EH (cell line): ENCODE measurements around the gene UBAC1.
"Not testable (repeated sequence)": the region's sequence is repeated elsewhere in the genome, so short reads cannot be mapped to it uniquely, and the experiment has no call there.

Experiments
- DNase-seq: peaks from one replicate; pipeline ENCODE4 v3.0.0-alpha.2; 2015; ENCODE audit warnings: low read depth

Gene UBAC1

DNA sequence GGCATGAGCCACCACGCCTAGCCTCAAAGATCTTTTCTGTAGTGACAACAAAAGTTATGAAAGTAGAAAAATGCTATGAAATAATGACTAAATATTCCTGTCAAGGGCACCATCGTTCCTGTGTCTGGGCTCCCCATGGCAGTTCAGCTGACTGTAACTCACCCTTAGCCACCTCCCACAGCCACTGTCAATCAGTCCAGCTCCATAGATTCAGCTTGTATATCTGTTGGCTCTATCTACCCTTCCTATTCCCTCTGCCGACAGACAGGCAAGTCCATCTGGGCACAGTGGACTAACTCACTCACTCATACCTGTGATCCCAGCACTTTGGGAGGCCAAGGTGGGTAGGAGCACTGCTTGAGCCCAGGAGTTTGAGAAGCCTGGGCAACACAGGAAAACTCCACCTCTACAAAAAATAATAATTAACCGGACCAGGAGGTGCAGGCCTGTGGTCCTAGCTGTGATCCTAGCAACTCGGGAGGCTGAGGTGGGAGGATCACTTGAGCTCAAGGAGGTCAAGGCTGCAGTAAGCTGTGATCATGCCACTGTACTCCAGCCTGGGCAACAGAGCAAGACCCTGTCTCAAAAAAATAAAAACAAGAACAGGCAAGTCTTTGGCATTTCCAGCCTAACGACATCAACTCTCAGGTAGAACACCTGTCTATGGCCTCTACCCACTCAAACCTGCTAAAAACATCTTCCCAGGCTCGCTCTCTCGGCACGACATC lies 60.0 kb downstream of the UBAC1 start:
- DNase-seq = no peak

- DNase-seq = peak; percentile 74
Measured at GRCh38 chr9:135898634-135899407, 62.4 kb downstream of the UBAC1 start.

- no peak for DNase-seq
Measured at GRCh38 chr9:135896626-135897025, 64.5 kb downstream of the UBAC1 start.

DNA sequence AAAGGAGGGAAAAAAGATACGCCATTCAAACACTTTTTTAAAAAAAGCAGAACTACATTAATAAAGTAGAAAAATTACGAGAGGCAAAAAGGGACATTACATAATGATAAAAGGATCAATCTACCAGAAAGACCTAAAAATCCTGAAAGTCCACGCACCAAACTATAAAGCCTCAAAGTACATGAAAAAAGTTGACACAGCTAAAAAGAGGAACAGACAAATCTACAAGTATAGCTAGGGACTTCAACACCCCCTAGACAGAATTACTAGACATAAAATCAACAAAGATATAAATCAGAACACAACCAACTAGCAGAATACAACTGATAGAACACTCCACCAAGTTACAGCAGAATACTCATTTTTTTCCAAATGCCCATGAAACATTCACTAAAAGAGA lies 65.0 kb downstream of the UBAC1 start:
- DNase-seq = no peak

DNA sequence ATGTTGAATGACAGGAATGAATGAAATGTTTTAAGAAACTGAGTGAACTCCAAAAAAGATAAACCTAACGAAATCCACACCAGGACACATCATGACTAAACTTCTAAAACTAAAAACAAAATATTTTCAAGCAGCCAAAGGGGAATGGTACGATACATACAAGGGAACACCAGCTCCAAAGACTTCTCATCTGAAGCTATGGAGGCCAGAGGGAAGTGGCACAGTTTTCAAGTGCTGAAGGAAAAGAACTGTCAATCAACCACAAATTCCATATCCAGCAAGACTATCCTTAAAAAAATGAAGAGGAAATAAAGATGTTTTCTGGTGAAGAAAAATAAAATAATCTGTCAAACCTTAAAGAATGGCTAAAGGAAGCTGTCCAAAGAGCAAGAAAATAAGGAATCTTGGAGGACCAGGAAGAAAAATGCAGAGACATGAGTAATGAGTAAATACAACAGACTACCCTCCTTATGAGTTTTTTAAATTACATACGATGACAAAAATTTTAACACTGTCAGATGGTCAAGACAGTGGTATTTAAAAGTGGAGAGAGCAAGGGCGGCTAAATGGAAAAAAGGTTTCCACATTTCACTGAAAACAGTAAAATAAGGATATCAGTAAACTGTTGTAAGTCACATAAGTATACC lies 65.8 kb downstream of the UBAC1 start:
- no peak for DNase-seq

GRCh38 chr9:135893104-135893503 lies 68.1 kb downstream of the UBAC1 start:
- no peak for DNase-seq

DNA sequence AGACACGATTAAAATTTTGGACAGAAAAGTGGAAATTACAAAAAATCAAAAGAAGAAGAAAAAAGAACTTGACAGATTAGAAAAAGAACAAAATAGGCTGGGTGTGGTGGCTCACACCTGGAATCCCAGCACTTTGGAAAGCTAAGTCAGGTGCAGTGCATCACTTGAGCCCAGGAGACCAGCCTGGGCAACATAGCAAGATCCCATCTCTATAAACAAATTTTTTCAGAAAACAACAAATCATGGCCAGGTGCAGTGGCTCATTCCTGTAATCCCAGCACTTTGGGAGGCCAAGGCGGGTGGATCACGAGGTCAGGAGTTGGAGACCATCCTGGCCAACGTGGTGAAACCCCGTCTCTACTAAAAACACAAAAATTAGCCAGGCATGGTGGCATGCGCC lies 68.8 kb downstream of the UBAC1 start:
- DNase-seq = not testable (repeated sequence)

GRCh38 chr9:135891027-135891631 lies 70.0 kb downstream of the UBAC1 start:
- no peak for DNase-seq

- no peak for DNase-seq
Measured at GRCh38 chr9:135890190-135891026, 70.8 kb downstream of the UBAC1 start.

DNA sequence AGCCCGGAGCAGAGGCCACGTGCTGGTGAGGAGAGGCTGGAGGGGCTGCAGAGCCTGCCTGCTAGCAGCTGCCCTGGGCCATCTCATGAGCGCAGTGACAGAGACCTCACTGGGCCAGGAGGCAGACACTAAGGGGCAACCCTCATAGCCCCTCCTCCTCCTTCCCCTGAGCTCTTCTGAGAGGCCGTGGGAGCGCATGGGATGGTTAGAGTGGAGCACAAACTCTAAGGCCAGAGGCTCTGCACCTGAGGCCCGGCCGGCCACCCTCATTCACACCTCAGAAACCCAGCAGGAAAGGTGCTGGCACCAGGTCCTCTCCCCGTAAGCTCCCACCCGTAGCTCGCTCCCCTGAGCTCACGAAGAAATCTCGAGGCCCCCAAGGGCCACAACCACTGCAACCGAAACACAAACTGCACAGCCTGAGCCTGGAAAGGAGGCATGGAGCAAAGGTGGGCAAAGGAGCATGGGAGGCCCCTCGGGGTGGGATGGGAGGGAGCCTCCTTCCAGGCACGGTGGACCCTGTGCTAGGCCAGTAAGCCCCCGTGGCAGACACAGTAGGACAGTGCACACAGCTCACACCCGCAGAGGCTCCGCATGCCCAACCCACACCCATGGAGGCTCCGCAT lies 71.5 kb downstream of the UBAC1 start:
- no peak for DNase-seq

- no peak for DNase-seq
Measured at GRCh38 chr9:135888766-135889394, 72.3 kb downstream of the UBAC1 start.

DNA sequence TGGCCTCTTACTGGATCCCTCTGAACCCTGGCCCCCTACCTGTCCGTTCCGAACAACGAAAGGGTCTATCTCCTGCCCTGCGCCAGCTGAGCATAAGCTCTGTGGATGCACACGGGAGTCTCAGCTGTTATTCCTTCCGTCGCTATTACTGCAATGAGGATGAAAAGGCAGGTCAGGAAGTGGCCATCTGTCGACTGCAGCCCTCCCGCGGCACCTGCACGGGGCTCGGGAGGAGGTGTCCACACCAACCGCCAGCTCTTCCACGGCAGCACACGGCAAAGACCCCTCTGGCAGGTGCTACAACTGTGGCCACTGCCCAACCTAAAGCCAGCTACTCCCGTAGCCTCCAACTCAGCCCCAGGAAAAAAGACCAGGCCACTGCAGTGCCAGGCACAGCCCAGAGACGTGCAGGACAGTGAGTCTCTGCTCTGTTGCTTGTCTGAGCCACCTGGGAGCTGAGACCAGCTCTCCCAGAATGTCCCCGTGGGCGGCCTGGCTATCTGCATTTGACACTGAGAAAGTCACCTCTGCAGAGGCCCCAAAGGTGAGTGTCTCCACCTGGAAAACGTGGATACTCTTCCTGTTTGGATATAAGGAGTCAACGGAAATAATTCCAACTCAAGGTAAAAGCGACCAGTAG lies 72.9 kb downstream of the UBAC1 start:
- no peak for DNase-seq

GRCh38 chr9:135887585-135888050 lies 73.6 kb downstream of the UBAC1 start:
- DNase-seq = no peak

DNA sequence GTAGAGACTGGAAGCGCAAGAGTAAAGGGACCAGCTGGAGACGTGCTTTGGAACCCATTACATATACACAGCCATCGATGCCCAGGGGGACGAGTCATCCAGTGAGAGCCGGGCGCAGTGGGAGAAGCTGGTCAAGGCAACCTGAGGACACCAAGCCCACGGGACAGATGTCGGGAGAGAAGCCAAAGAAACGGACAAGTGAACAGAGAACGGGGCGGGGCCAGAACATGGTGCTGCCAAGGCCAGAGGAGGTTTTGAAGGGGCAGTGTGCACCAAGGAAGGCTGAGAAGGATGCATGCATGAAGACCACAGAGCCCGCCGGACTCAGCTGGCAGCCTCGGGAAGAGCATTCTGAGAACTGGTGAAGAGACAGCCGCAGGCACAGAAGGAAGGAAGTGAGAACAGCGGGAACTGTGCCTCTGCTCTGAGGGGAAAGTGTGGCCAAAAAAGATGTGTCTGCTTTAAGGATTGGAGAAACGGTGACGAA lies 74.1 kb downstream of the UBAC1 start:
- DNase-seq = peak; percentile 75

DNA sequence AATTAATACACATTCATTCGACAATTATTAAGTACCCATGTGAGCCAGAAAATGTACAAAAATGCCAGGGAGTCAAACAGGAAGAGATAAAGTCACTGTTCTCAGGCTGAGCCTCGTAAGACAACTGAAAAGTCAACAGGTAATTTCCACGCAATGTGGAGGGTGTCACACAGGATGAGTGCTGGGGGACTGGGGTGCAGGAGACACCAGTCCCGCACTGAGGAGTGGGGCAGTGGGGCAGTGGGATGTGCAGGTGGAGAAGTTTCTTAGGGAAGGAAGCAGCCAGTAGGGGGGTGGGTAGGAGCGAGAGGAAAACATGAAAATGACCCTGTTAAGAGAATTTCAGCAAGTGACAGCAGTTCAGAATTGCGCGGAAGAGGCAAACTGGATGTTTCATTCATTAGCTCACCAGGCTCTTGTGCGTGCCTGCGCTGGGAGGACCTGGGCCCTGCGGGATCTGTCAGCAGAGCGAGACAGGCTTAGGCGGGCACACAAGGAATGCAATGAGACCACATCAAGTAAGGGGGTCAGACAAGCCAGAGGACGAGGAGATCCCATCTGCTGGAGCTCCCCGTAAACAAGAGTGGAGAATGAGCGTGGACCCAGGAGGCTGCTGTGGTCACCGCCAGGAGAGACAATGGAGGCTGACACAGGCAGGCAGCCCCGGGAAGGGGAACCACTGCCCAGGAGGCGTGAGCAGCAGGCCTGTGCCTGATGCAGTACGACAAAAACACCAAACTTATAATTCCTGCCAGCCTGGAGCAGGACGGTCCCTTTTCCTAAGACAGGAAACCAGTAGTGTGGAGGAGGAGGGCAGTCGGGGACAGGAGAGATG lies 74.8 kb downstream of the UBAC1 start:
- DNase-seq = no peak

GRCh38 chr9:135885100-135885853 lies 75.9 kb downstream of the UBAC1 start:
- peak; percentile 64 for DNase-seq

DNA sequence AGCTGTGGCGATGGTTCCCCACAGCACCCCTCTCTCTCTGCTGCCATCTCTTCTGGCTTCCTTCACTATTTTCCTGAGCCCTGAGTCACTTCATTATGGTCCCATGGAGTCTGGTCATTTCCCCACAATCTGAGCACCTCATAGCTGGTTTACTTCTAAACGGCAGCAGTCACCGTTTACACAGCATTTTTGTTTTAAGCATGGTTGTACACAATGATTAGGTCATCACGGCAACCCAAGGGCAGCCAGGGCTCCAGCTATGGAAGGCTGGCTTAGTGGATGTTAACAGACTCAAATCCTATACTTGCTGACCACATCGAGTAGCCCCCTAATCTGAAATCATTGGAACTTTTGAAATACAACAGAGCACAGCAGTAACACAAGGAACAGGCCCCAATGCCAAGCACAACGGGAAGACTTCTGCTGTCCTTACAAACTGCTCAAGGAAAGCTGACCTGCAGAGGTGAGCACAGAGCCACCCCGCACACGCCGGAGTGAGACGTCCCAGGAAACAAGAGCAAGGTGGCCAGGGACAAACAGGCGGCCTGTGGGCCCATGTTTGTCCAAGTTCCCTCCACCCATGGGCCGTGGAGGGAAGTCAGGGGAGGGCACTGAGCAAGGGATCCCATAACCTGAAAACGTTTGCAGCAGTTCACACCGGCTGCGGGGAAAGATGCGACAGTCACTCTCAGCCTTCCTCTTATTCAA lies 76.7 kb downstream of the UBAC1 start:
- DNase-seq = peak; percentile 52
